Measurements from ENCODE around the gene PFN1.

- TF ChIP-seq GATA1 (IDR thresholded peaks at IDR 0.05; ENCODE audit: low read depth, low read length) (no peak), POLR2A (IDR thresholded peaks at IDR 0.05; ENCODE audit: low read length) (no peak)
Observed at GRCh38 chr17:4971826-4972225, 23.5 kb upstream of the PFN1 start.
